ACC112 (cell line): Measurements from ENCODE around the gene SLC27A4.

Experiments
- H2AFZ ChIP-seq: fragments of 200-600 bp; sonication (generic); one replicate; pipeline ENCODE4 v1.6.0; 2017; ENCODE audit warnings: antibody characterized with exemption, low read length; ENCODE audit not compliant: unreplicated experiment
- H3K27ac ChIP-seq: fragments of 200-600 bp; sonication (generic); 2 replicates; pipeline ENCODE4 v1.5.1; 2014; ENCODE audit warnings: low read depth, mild to moderate bottlenecking, antibody characterized with exemption, low read length, moderate library complexity
- H3K27me3 ChIP-seq: fragments of 200-600 bp; sonication (generic); 2 replicates; pipeline ENCODE4 v1.6.1; 2014; ENCODE audit warnings: mild to moderate bottlenecking, antibody characterized with exemption, low read length, moderate library complexity, mixed read lengths; ENCODE audit not compliant: insufficient read depth
- H3K36me3 ChIP-seq: fragments of 200-600 bp; sonication (generic); 2 replicates; pipeline ENCODE4 v1.6.1; 2016; ENCODE audit warnings: mild to moderate bottlenecking, antibody characterized with exemption, low read length, moderate library complexity, mixed read lengths; ENCODE audit not compliant: insufficient read depth
- H3K4me1 ChIP-seq: fragments of 200-600 bp; sonication (generic); one replicate; pipeline ENCODE4 v1.6.1; 2016; ENCODE audit warnings: low read length, mixed read lengths; ENCODE audit not compliant: insufficient read depth, unreplicated experiment, control insufficient read depth
- H3K4me3 ChIP-seq: fragments of 200-600 bp; sonication (generic); 2 replicates; pipeline ENCODE4 v1.5.1; 2014; ENCODE audit warnings: mild to moderate bottlenecking, low read depth, low read length
- H3K79me2 ChIP-seq: fragments of 200-600 bp; sonication (generic); one replicate; pipeline ENCODE4 v1.6.0; 2016; ENCODE audit warnings: low read length; ENCODE audit not compliant: control insufficient read depth, unreplicated experiment, insufficient read depth

SLC27A4 gene

DNA sequence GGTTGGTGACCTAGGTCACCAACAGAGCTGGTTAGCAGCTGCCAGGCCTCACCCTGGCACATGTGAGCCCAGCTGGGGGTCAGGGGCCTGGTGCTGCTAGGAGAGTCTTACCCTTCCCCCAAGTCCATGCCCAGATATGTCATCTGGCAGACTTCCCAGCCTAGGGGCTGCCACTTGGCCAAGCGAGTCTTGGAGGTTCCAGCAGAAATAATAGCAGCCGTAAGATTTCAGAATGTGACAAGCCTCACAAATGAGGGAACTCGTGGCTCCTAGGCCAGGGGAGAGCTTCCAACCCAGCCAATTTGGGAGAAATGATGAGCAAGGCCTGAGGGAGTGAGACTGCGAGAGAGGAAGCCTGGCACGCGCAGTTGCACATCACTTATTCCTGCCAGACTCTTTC lies 41.9 kb downstream of the SLC27A4 start:
- Histone ChIP-seq H3K4me3 (no peak overlapping the region), H3K4me1 (no peaks in the 10 kb centered on the region)

DNA sequence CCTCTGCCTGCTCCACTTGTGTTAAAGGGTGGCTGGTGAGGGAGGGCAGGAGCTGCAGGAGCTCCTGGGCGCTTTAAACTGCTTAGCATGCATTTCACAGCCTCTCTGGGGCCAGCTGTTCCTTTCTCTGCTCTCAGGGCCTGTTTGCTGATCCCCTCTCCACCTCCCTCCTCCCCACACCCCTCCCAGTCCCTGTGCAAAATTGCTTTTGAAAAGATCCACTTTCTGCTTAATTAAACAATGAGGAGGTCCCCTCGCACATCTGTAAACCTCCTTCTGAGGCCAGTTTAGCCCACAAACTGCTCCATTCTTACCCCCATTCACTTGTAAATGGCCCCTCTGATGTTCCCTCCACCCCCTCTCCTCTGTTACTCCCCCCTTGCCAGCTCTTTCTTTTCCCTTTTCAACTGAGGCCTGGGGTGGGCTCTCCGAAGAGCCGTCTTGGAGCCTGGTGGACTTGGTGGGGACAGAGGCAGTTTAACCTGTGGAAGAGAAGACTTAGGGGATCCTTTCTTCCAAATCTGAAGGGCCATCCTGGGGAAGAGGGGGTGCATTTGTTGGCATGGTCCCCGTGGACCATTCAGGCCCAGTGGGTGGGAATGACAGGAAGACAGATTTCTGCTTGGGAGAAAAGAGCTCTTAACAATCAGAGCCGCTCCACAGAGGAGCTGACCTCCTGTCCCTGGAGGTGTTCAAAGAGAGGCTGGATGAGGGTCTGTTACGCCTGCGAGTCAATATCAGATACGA lies 42.9 kb downstream of the SLC27A4 start:
- H3K27me3 ChIP-seq: no peaks in the 10 kb centered on the region
- H3K27ac ChIP-seq: no peak overlapping the region
- H2AFZ ChIP-seq: no peak overlapping the region
- no peaks in the 10 kb centered on the region for H3K4me1 ChIP-seq
- no peaks in the 10 kb centered on the region for H3K79me2 ChIP-seq
- H3K36me3 ChIP-seq: no peaks in the 10 kb centered on the region
- H3K4me3 ChIP-seq: no peak overlapping the region

More for the DNA sequence above, 41.9 kb downstream of the SLC27A4 start:
- no peaks in the 10 kb centered on the region for H3K36me3 ChIP-seq
- no peak overlapping the region for H2AFZ ChIP-seq
- H3K27ac ChIP-seq: no peak overlapping the region
- H3K79me2 ChIP-seq: peaks cover 3% of the 10 kb centered on the region
- H3K27me3 ChIP-seq: no peaks in the 10 kb centered on the region

DNA sequence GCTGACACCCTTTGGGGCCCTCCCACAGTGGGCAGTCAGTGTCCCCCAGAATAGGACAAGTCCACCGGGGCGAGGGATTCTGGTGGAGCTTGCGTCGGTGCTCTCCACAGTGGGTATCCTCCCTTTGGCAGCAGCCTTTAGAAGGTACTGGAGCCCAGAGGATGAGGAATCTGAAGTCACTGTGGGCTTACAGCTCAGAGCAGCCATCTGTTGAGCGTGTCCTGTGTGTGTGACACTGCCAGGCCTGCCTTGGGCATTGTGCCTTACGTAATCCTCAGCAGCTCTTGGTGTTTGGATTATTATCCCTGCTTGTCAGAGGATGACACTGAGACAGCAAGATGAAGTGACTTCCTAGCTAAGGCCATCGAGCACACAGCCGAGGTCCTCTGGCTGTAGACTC lies 43.5 kb downstream of the SLC27A4 start:
- no peaks in the 10 kb centered on the region for H3K36me3 ChIP-seq
- no peak overlapping the region for H3K4me3 ChIP-seq
- no peaks in the 10 kb centered on the region for H3K4me1 ChIP-seq
- H3K27ac ChIP-seq: no peak overlapping the region
- no peak overlapping the region for H2AFZ ChIP-seq
- H3K79me2 ChIP-seq: no peaks in the 10 kb centered on the region
- H3K27me3 ChIP-seq: no peaks in the 10 kb centered on the region

DNA sequence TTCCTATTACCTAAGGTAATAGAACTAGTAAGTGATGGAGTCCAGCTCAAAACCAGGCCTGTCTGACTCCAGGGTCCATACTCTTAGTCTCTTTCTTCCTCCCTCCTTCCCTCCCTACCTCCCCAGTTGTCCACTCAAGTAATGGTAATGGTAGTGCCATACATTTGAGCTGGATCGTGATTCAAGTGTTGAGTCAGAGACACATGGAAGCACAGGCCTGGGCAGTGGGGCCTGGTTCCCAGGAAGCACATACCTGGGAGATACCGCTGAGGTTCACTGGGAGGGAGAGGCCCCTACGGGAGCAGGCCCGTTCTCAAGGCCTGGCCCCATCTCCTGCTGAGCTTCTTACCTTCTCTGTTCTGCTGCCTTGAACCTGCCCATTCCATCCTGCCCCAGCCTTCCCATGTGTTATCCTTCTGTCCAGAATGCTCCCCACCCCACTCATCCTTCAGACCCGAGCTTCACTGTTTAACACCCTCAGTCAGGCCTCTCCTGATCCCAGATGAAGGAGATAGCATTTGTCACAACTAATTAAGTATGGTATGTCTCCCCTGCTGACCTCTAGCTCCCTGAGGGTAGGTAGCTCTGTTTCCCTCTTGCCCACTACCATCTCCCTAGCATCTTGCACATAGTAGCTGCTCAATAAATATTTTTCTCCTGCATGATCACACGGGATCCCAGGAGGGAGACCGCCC lies 44.6 kb downstream of the SLC27A4 start:
- Histone ChIP-seq H3K79me2 (no peaks in the 10 kb centered on the region), H3K4me3 (no peak overlapping the region), H3K4me1 (no peaks in the 10 kb centered on the region), H3K36me3 (no peaks in the 10 kb centered on the region), H3K27ac (no peak overlapping the region), H3K27me3 (no peaks in the 10 kb centered on the region), H2AFZ (no peak overlapping the region)

DNA sequence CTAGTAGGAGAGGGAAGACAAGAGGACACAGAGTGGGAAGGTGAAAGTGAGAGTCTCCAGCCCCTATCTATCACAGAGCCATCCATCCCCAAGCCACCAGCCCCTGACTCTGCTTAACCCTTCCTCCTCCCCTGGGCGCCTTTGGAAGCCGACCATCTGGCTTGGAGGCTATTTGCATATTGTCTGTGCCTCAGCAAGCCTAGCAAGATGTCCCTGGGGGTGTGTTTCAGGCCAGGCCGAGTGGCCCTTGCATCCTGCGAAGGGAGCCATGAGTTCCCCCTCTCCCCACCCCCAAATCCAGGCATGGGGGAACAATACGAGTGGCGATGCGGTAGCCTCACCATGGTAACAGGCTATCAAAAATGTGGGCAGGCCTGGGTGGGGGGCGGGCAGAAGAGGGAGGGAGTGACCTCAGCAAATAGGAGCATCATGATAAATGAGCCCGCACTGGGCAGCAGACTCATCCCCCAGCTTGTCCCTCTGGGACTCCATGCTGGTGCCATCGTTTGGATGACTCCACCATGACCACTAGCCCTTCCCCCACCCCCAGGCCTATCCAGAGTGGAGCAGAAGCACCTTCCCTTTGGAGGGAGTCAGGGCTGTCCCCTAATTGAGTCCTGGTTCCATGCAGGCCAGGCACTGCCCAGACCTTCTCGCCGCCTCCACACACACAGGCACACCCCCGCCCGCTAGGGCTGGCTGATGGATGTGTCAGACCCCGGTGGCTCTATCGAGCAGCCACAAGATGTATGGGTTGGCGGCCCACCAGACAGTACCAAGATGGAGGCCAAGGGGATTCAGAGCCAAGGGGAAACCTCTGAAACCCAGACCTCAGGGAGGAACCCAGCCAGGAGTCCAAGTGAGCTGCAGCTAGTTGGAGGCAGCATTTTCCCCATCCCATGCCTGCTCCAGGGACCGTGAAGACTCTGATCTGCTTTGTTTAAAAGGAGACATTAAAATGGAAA lies 45.5 kb downstream of the SLC27A4 start:
- no peak overlapping the region for H2AFZ ChIP-seq
- H3K4me3 ChIP-seq: no peak overlapping the region
- H3K36me3 ChIP-seq: no peaks in the 10 kb centered on the region
- no peaks in the 10 kb centered on the region for H3K4me1 ChIP-seq
- no peak overlapping the region for H3K27ac ChIP-seq
- no peaks in the 10 kb centered on the region for H3K79me2 ChIP-seq
- no peaks in the 10 kb centered on the region for H3K27me3 ChIP-seq

DNA sequence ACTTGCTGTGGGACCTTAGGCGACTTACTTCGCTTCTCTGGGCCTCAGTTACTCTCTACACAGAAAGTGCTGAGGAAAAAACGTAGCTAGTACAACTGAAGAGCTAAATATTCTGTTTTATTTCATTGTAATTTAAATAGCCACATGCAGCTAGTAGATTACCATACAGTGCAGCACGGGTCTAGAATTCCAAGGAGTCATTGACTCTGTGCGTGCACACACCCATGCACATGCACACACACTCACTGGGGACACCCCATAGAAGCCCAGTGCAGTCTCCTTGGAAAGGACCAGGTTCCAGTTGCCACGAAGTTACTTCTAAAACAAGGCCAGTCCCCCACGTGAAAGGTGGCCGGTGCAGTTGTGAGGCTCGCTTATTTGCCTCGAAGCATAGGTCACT lies 47.8 kb downstream of the SLC27A4 start:
- H2AFZ ChIP-seq: no peak overlapping the region
- no peaks in the 10 kb centered on the region for H3K4me1 ChIP-seq
- no peak overlapping the region for H3K27ac ChIP-seq
- H3K4me3 ChIP-seq: no peak overlapping the region
- no peaks in the 10 kb centered on the region for H3K27me3 ChIP-seq
- no peaks in the 10 kb centered on the region for H3K36me3 ChIP-seq
- H3K79me2 ChIP-seq: no peaks in the 10 kb centered on the region

DNA sequence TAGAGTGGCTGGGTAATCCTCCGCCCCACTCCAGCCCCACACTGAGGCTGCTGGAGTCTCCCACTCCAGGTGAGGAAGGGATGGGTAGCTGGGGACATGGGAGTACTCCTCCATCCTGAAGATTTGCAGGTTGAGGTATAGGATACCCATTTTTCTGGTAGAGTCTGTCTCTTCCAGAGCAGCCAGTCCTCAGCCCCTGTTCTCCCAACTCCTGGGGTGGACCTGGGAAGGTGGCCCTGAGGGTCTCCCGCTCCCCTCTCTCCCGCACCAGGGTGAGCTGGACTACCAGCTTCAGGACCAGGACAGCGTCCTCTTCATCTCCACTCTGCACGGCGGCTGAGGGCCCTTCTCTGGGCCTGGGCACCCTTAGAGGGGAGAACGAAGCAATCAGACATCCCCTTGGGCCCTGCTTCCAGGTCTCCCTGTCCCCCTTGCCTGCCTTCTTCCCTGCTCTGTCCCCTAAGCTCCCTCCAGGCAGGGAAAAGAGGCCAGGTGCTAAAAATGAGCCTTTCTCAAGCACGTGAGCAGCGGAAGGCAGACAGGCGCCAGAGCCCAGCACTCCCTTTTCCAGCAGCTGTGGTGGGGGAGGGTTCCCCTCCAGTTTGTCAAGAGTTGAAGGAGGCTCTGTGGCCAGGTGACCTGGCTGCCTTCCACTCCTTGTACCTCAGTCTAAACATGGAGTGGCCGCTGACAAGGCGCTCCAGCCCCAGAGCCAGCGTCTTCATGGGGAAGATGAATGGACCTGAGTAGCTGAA lies 49.2 kb downstream of the SLC27A4 start:
- Histone ChIP-seq H3K36me3 (no peaks in the 10 kb centered on the region), H3K27ac (no peak overlapping the region), H2AFZ (no peak overlapping the region), H3K27me3 (no peaks in the 10 kb centered on the region), H3K79me2 (no peaks in the 10 kb centered on the region), H3K4me1 (no peaks in the 10 kb centered on the region), H3K4me3 (no peak overlapping the region)

DNA sequence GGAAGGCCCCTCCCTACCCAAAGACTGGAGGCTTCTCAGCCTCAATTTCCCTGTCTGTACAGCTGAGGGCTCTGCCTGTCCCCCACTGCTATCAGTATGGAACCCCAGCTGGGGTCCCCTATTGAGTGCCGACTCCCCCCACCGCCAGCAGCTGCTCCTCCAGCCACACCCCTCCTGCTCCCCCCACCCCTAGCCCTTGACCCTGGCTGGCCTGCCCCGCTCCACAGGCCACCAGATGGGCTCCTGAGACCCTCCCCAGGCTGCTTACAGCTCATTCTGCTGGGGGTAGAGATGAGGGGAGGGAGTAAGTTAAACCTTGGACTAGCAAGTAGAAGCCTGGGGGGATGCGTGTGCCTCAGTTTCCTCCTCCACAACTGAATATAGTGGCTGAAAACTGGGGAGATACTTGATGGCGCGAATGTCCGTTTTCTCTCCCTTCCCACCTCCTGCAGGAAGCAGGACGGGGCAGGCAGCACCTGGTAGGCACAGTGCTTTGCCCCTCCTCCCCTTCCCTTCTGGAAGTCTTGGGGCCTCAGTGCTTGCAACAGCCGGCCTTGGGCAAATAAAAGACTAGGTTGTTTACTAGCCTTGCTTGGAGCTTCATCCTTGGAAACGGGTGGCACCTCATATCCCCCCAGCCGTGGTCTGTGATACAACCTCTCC lies 50.0 kb downstream of the SLC27A4 start:
- Histone ChIP-seq H2AFZ (no peak overlapping the region), H3K27ac (no peak overlapping the region), H3K4me3 (no peak overlapping the region), H3K4me1 (no peaks in the 10 kb centered on the region), H3K27me3 (no peaks in the 10 kb centered on the region), H3K36me3 (no peaks in the 10 kb centered on the region), H3K79me2 (no peaks in the 10 kb centered on the region)

DNA sequence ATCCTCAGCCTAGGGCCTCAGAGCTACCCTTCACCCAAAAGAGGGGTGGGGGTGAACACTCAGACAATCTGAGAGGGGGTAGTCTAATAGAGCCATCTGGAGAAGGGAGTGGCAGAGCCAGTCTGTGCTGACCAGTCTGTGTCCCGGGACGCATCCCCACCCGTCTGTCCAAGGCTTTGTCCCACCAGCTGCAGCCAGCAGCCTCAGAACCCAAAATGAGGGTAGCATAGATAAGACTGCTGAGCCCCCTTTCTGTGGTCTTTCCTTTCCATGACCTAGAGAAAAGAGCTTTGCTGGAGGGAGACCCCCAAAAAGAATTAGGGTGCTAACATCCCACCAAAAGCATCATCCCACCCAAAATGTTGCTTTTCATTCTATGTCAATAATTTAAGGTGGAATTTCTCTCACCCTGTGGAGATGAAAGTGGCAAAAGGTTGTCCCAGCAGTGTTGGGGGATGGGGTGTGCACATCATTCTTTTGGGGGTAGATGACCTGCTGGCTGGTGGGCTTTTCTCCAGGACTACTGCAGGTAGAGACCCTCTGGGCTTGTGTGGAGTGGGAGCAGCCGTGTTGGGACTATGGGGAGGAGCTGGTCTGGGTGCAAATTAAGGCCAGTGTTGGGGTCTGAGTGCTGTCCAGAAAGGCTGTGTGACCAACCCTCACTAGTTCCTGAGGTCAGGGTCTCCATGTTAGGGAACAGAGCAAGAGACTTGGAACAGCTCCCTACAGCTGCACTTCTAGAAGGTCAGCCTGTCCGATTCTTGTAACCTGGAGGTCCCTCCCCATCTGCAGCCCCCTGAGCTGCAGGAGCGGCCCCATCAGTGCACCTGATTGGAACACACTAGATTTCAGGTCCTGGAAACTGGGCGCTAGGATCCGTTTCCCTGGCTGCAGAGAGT lies 50.7 kb downstream of the SLC27A4 start:
- H3K36me3 ChIP-seq: no peaks in the 10 kb centered on the region
- H3K79me2 ChIP-seq: no peaks in the 10 kb centered on the region
- H3K4me1 ChIP-seq: no peaks in the 10 kb centered on the region
- H2AFZ ChIP-seq: no peak overlapping the region
- H3K4me3 ChIP-seq: no peak overlapping the region
- no peaks in the 10 kb centered on the region for H3K27me3 ChIP-seq
- H3K27ac ChIP-seq: no peak overlapping the region
